H1 (cell line): ENCODE measurements around the gene C1QA. TPM values are rescaled to one million over a fixed set of nuclear protein-coding genes. Genes with fewer than 3 reads are reported as not detected.

Experiments
- BCL11A ChIP-seq, 2 experiments: IDR thresholded peaks; one replicate each; pipeline ENCODE4 v1.6.1; 2011; ENCODE audit warnings: low read depth in 2 of 2, low read length in 2 of 2, mild to moderate bottlenecking in 2 of 2
- CHD2 ChIP-seq: IDR thresholded peaks from 2 replicates; pipeline ENCODE4 v1.6.1; 2012; ENCODE audit warnings: low read length, improper control_type of control experiment
- MAFK ChIP-seq: IDR thresholded peaks from 2 replicates; pipeline ENCODE4 v1.6.1; 2012; ENCODE audit warnings: low read depth, mild to moderate bottlenecking, improper control_type of control experiment, low read length
- SUZ12 ChIP-seq: fragments of 200-600 bp; sonication (generic); IDR thresholded peaks from 2 replicates; pipeline ENCODE4 v1.6.1; 2012; ENCODE audit warnings: mild to moderate bottlenecking, inconsistent platforms, low read length, moderate library complexity, mixed read lengths
- TAF1 ChIP-seq: IDR thresholded peaks from 2 replicates; pipeline ENCODE4 v1.6.1; 2011; ENCODE audit warnings: mild to moderate bottlenecking, low read depth, low read length
- polyA plus RNA-seq, 7 experiments: library from polyadenylated mRNA; depleted of rRNA in 3 of 7; stranded (reverse) in 5 of 7; unstranded in 2 of 7; fragments of >200 nt in 5 of 7; fragments of 200-250 nt in 2 of 7; gene quantifications; 1 replicate in 5 of 7; 2 replicates in 1 of 7; 4 replicates in 1 of 7; pipeline versions ENCODE4 v1.2.1 to v1.2.3, GENCODE V29; 2011 to 2013; ENCODE audit warnings: missing spikeins in 2 of 7, mixed read lengths in 2 of 7
- total RNA-seq: library from RNA; stranded (reverse); fragmentation: NEBNext Ultra II Directional; extraction: Animal tissue kit (Norgen Biotek cat#: 25700); gene quantifications from 2 replicates; pipeline ENCODE4 v1.2.1, GENCODE V29; 2021

The C1QA gene
- total and polyA plus RNA-seq, 2 of the 8 experiments (the other 6 are each of a cell fraction or from before 2014, with no cell fraction given), result not detected

- TF ChIP-seq MAFK (no peak), TAF1 (no peak), BCL11A (IDR thresholded peaks at IDR 0.05; ENCODE audit: low read depth in 2 of 2, low read length in 2 of 2) (no peak), SUZ12 (no peak), CHD2 (no peak)
Measured at GRCh38 chr1:22643381-22643780, 7.0 kb downstream of the C1QA start, which contains the start of gene C1QC (continued).
